ENCODE measurements around the gene MYL5. TPM values are rescaled to one million over a fixed set of nuclear protein-coding genes. Genes with fewer than 3 reads are reported as not detected.
"Not testable (repeated sequence)": the region's sequence is repeated elsewhere in the genome, so short reads cannot be mapped to it uniquely, and the experiment has no call there.

MYL5 gene
- total and polyA plus RNA-seq, 10 of the 15 experiments (the other 5 are each of a cell fraction or from before 2014, with no cell fraction given) = 1.2 to 13.8 (median 7.1) TPM

DNA sequence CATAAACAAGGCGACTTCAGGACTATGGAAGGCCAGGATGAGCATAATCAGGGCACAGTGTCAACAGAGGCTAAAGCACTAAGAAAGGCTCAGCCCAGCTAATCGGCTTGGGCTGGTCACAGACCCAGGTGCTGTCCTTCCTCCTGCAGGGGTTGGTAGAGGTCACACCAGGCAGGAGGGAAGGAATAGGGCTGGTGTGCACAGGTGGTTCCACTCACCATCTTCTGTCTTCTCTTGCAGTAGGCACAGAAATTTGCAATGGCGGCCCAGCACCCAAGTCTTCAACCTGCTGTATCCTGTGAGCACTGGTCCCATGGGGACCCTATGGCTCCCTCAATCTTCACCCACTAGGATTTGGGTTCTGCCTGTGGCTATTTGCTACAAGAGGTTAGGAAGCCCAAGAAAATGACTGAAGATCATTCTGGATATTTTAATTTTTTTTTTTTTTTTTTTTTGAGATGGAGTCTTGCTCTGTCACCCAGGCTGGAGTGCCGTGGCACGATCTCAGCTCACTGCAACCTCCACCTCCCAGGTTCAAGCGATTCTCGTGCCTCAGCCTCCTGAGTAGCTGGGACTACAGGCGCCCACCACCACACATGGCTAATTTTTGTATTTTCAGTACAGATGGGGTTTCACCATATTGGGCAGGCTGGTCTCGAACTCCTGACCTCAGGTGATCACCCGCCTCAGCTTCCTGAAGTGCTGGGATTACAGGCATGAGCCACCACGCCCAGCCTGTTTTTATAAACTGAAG is 4.4 kb upstream of the MYL5 start:
- H4K20me1 ChIP-seq (ENCODE audit: control insufficient read depth, insufficient read depth); H3K4me2 ChIP-seq (ENCODE audit: control insufficient read depth, insufficient read depth); H3K4me1 ChIP-seq (ENCODE audit: control insufficient read depth, insufficient read depth, low read length); RAD21 ChIA-PET (ENCODE audit: unreplicated experiment); H3K27me3 ChIP-seq (replicated peaks in 1 of 2; ENCODE audit: control insufficient read depth in 2 of 2, insufficient read depth in 2 of 2, low read length in 1 of 2); H2AFZ ChIP-seq (ENCODE audit: control insufficient read depth, low read depth, low read length); H3K36me3 ChIP-seq (ENCODE audit: control insufficient read depth in 2 of 2, insufficient read depth in 2 of 2, low read length in 1 of 2); POLR2A ChIA-PET; H3K9me3 ChIP-seq (replicated peaks; ENCODE audit: control insufficient read depth, insufficient read depth, low read length); DNase-seq (ENCODE audit: low read depth, low spot score); H3K9ac ChIP-seq (ENCODE audit: control insufficient read depth, insufficient read depth, low read length); CTCF ChIA-PET; H3K27ac ChIP-seq (ENCODE audit: control insufficient read depth, insufficient read depth); H3K4me3 ChIP-seq; in situ Hi-C loops (cut with MboI); SMC1A ChIA-PET (ENCODE audit: uncharacterized antibody, unreplicated experiment); BruUV-seq (replicated peaks); ATAC-seq; FAIRE-seq: not testable (repeated sequence)
- TF ChIP-seq POU2F2 (IDR thresholded peaks at IDR 0.05; ENCODE audit: borderline replicate concordance, low read depth, low read length) = 0 out of 3 replicates have a peak, but pooled peaks have one; percentile 19
- peaks cover 16% of the 10 kb centered on the region for H3K79me2 ChIP-seq (ENCODE audit: control insufficient read depth, insufficient read depth, low read length)
- intact Hi-C loops (cut with micrococcal nuclease; ENCODE audit: unreplicated experiment) = loop anchor here (10.0 kb wide), 3 partner anchors 195 to 425 kb away; partner anchors contain the start of genes GAK and TMEM175
- over 99% methylated on average over 11 of the region's 11 CpGs for WGBS (ENCODE audit: insufficient coverage, insufficient replicate concordance, low lambda C conversion rate, missing lambda C conversion rate)

DNA sequence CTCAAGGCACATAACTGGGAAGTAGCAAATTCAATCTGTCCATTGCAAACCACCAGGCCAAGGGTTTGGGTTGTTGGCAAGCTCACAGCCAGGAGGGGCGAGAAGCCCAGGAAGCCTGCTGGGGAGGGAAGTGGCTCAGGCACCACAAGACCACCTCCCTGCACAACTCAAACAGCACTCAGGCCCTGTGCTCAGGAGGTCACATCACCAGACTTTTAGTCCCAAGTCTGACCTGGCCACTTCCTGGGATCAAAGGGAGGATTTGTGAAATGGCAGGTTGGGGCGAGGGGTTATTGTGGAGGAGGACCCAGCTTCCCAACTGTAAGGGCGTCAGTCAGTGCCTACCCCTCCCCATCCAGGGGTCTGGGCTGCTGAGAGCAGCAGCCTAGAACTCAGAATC is 2.6 kb upstream of the MYL5 start:
- H3K9ac ChIP-seq (ENCODE audit: control insufficient read depth, insufficient read depth, low read length) = no peak overlapping the region
- H4K20me1 ChIP-seq (ENCODE audit: control insufficient read depth, insufficient read depth) = no peaks in the 10 kb centered on the region
- H3K79me2 ChIP-seq (ENCODE audit: control insufficient read depth, insufficient read depth, low read length) = peaks cover 24% of the 10 kb centered on the region
- intact Hi-C loops (cut with micrococcal nuclease; ENCODE audit: unreplicated experiment) = loop anchor here (10.0 kb wide), 3 partner anchors 197 to 427 kb away; partner anchors contain the start of genes GAK and TMEM175
- H3K27ac ChIP-seq (ENCODE audit: control insufficient read depth, insufficient read depth) = no peak overlapping the region
- POLR2A ChIA-PET = interaction anchor here (0.6 kb wide), 1 partner anchor 339 kb away, joined by 3 read pairs; no protein-coding TSS in a partner anchor
- DNase-seq (ENCODE audit: low read depth, low spot score) (no peak), ATAC-seq (no peak), FAIRE-seq (no peak)
- H3K4me1 ChIP-seq (ENCODE audit: control insufficient read depth, insufficient read depth, low read length) = peaks cover 19% of the 10 kb centered on the region
- peaks cover 6 to 7% of the 10 kb centered on the region in 2 experiments for H3K36me3 ChIP-seq (ENCODE audit: control insufficient read depth in 2 of 2, insufficient read depth in 2 of 2, low read length in 1 of 2)
- H3K9me3 ChIP-seq (replicated peaks; ENCODE audit: control insufficient read depth, insufficient read depth, low read length) = no peaks in the 10 kb centered on the region
- H3K4me2 ChIP-seq (ENCODE audit: control insufficient read depth, insufficient read depth) = no peak overlapping the region
- no TSS peak for BruUV-seq (replicated peaks)
- H3K27me3 ChIP-seq (replicated peaks in 1 of 2; ENCODE audit: control insufficient read depth in 2 of 2, insufficient read depth in 2 of 2, low read length in 1 of 2) = no peaks in the 10 kb centered on the region
- H2AFZ ChIP-seq (ENCODE audit: control insufficient read depth, low read depth, low read length) = no peak overlapping the region
- SMC1A ChIA-PET (ENCODE audit: uncharacterized antibody, unreplicated experiment) = no interaction called here
- RAD21 ChIA-PET (ENCODE audit: unreplicated experiment) = no interaction called here
- CTCF ChIA-PET = interaction anchor here (0.6 to 0.8 kb wide), 2 partner anchors 55 to 84 kb away, joined by 3 read pairs; no protein-coding TSS in a partner anchor
- H3K4me3 ChIP-seq = no peak overlapping the region
- WGBS (ENCODE audit: insufficient coverage, insufficient replicate concordance, low lambda C conversion rate, missing lambda C conversion rate) = 95% methylated on average over 3 of the region's 3 CpGs
- in situ Hi-C loops (cut with MboI) = no loop called here
- TF ChIP-seq ZNF274 (IDR thresholded peaks at IDR 0.05; ENCODE audit: insufficient read depth, insufficient read length) (no peak), CBFB (IDR thresholded peaks at IDR 0.05; ENCODE audit: low read depth) (no peak), MTA2 (IDR thresholded peaks at IDR 0.05; ENCODE audit: low read depth) (no peak), STAT3 (IDR thresholded peaks at IDR 0.05; ENCODE audit: low read depth, low read length) (no peak), TCF7 (IDR thresholded peaks at IDR 0.05; ENCODE audit: borderline replicate concordance) (no peak), TBL1XR1 (IDR thresholded peaks at IDR 0.05; ENCODE audit: low read depth, low read length) (no peak), BCL11A (IDR thresholded peaks at IDR 0.05; ENCODE audit: low read depth, low read length) (no peak), ZNF384 (IDR thresholded peaks at IDR 0.05; ENCODE audit: borderline replicate concordance, low read depth, low read length) (no peak), IKZF2 (IDR thresholded peaks at IDR 0.05) (no peak), JUND (IDR thresholded peaks at IDR 0.05; ENCODE audit: low read depth, low read length) (no peak)
- TF ChIP-seq, protein P1, sequence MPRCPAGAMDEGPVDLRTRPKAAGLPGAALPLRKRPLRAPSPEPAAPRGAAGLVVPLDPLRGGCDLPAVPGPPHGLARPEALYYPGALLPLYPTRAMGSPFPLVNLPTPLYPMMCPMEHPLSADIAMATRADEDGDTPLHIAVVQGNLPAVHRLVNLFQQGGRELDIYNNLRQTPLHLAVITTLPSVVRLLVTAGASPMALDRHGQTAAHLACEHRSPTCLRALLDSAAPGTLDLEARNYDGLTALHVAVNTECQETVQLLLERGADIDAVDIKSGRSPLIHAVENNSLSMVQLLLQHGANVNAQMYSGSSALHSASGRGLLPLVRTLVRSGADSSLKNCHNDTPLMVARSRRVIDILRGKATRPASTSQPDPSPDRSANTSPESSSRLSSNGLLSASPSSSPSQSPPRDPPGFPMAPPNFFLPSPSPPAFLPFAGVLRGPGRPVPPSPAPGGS (IDR thresholded peaks at IDR 0.05; ENCODE audit: borderline replicate concordance, insufficient read depth, low read depth, low read length, poor library complexity, severe bottlenecking) = no peak
- TF ChIP-seq, protein P2, sequence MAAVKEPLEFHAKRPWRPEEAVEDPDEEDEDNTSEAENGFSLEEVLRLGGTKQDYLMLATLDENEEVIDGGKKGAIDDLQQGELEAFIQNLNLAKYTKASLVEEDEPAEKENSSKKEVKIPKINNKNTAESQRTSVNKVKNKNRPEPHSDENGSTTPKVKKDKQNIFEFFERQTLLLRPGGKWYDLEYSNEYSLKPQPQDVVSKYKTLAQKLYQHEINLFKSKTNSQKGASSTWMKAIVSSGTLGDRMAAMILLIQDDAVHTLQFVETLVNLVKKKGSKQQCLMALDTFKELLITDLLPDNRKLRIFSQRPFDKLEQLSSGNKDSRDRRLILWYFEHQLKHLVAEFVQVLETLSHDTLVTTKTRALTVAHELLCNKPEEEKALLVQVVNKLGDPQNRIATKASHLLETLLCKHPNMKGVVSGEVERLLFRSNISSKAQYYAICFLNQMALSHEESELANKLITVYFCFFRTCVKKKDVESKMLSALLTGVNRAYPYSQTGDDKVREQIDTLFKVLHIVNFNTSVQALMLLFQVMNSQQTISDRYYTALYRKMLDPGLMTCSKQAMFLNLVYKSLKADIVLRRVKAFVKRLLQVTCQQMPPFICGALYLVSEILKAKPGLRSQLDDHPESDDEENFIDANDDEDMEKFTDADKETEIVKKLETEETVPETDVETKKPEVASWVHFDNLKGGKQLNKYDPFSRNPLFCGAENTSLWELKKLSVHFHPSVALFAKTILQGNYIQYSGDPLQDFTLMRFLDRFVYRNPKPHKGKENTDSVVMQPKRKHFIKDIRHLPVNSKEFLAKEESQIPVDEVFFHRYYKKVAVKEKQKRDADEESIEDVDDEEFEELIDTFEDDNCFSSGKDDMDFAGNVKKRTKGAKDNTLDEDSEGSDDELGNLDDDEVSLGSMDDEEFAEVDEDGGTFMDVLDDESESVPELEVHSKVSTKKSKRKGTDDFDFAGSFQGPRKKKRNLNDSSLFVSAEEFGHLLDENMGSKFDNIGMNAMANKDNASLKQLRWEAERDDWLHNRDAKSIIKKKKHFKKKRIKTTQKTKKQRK (IDR thresholded peaks at IDR 0.05; ENCODE audit: low read depth, low read length) = no peak

Measured in GM12878 (cell line).